Hepatocyte (in vitro differentiated cells): ENCODE results near the gene EPHB4.

Experiments
- EZH2 ChIP-seq: fragments of 200-600 bp; sonication (generic); IDR thresholded peaks from 2 replicates; pipeline ENCODE4 v1.6.1; 2016; ENCODE audit warnings: antibody characterized with exemption, mild to moderate bottlenecking, borderline replicate concordance
- TF ChIP-seq, protein P1 (sequence below): fragments of 200-600 bp; sonication (generic); IDR thresholded peaks from 2 replicates; pipeline ENCODE4 v1.5.1; 2016; ENCODE audit warnings: antibody characterized with exemption, mild to moderate bottlenecking; ENCODE audit not compliant: poor library complexity

DNA sequence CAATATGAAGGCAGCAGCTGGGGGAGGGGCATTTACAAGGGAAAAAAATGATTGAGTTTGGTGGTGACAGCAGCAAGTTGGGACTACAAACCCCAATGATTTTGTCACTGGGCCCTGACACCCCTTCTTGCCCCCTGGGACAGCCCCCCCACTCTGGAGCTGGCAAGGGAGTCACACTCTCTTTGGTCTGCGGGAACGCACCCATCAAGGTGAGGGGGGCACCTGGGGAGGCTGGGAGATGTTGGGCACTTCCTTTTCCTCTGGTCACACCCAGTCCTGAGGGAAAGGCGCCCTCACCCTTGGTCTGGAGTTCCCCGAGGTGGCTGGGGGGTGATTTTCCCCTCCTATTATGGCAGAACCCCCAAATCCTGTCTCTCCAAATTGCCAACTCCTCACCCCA lies 24.4 kb downstream of the EPHB4 start:
- TF ChIP-seq, protein P1, sequence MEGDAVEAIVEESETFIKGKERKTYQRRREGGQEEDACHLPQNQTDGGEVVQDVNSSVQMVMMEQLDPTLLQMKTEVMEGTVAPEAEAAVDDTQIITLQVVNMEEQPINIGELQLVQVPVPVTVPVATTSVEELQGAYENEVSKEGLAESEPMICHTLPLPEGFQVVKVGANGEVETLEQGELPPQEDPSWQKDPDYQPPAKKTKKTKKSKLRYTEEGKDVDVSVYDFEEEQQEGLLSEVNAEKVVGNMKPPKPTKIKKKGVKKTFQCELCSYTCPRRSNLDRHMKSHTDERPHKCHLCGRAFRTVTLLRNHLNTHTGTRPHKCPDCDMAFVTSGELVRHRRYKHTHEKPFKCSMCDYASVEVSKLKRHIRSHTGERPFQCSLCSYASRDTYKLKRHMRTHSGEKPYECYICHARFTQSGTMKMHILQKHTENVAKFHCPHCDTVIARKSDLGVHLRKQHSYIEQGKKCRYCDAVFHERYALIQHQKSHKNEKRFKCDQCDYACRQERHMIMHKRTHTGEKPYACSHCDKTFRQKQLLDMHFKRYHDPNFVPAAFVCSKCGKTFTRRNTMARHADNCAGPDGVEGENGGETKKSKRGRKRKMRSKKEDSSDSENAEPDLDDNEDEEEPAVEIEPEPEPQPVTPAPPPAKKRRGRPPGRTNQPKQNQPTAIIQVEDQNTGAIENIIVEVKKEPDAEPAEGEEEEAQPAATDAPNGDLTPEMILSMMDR, result no peak
- TF ChIP-seq EZH2, result no peak
